Measurements from ENCODE around the gene INAFM2.

The INAFM2 gene

GRCh38 chr15:40323239-40323952, at the start of gene INAFM2:
TSS of gene INAFM2 (plus strand) at chr15:40323692. CDS start at chr15:40324056, 364 bp downstream.
- DNase-seq (ENCODE audit: low read depth) = peak; percentile 87

- peak; percentile 85 for DNase-seq (ENCODE audit: low read depth)
These were observed 48.9 kb upstream of the INAFM2 start for GRCh38 chr15:40274350-40275274.

- no peak for DNase-seq (ENCODE audit: low read depth)
These were observed 48.0 kb upstream of the INAFM2 start for GRCh38 chr15:40275523-40275922.

DNA sequence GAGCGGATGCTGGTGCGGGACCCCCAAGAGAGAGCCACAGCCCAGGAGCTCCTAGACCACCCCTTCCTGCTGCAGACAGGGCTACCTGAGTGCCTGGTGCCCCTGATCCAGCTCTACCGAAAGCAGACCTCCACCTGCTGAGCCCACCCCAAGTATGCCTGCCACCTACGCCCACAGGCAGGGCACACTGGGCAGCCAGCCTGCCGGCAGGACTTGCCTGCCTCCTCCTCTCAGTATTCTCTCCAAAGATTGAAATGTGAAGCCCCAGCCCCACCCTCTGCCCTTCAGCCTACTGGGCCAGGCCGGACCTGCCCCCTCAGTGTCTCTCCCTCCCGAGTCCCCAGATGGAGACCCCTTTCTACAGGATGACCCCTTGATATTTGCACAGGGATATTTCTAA, 47.5 kb upstream of the INAFM2 start:
- no peak for DNase-seq (ENCODE audit: low read depth)

DNA sequence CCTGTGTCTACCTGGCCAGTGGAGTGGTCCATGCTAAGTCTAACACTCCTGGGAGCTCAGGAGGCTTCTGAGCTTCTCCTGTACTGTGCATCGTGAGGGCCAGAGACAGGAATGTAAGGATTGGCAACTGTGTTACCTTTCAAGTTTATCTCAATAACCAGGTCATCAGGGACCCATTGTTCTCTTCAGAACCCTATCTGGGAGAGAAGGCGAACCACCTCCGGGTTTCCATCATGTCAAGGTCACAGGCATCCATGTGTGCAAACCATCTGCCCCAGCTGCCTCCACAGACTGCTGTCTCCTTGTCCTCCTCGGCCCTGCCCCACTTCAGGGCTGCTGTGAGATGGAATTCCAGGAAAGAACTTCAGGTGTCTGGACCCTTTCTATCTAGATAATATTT, 46.6 kb upstream of the INAFM2 start:
- DNase-seq (ENCODE audit: low read depth) = no peak

- DNase-seq (ENCODE audit: low read depth) = no peak
These were observed 46.0 kb upstream of the INAFM2 start for GRCh38 chr15:40277471-40277870.

DNA sequence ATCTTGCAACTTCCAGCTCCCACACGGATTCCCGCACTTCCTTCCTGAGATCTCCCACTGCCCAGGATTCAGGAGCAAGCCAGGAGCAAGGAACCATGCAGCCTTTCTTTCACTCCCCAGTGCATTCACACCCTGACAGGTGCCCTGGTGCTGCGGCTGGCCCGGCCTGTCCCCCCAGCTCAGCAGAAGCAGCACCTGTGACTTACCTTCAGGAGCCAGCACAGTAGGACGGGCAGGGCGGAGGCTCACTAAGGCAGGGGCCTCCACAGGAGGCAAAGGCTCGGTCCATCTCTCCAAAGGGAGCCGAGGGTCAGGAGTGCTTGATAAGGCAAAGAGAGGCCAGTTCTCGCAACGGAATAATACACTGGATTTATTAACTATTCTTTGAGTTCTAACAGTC, 45.5 kb upstream of the INAFM2 start:
- no peak for DNase-seq (ENCODE audit: low read depth)

GRCh38 chr15:40279437-40280141, 43.9 kb upstream of the INAFM2 start:
- peak; percentile 60 for DNase-seq (ENCODE audit: low read depth)

DNA sequence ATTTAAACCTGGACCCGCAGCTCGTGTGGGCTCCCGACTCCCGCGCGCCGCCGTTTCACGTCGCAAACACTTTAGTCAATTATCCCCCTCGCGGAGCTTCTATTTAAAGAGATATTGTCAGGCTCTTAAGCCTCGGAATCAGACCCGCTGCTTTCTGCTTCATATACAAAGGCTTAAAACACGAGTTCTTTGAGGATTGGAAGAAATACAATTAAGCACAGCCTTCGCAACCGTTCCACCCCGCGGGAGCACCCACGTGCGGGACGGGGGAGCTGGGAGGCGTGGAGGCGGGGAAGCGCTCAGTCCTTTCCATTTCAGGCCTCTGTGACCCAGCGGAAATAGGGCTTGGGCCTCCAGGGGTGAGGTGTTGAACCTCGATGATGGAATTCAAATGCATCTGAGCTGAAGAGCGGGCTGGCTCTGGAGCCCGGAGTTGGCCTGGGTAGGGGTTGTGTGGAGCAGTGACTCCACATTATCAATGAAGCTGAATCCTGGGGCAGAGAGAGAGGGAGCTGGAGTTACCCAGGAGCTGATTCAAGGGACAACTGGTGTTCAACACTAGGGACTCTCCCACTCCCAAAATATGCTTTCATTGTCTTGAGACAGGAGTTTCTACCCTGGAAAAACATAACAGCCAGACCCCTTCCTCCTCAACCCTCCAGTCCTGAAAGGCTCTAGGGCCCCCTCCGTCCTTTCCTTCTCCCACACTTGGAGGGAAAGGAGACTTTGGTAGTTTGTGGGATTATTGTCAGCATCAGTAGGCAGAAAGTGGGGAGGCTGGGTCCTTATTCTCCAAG, 43.0 kb upstream of the INAFM2 start:
- no peak for DNase-seq (ENCODE audit: low read depth)

GRCh38 chr15:40281057-40281800, 42.3 kb upstream of the INAFM2 start:
- no peak for DNase-seq (ENCODE audit: low read depth)

DNA sequence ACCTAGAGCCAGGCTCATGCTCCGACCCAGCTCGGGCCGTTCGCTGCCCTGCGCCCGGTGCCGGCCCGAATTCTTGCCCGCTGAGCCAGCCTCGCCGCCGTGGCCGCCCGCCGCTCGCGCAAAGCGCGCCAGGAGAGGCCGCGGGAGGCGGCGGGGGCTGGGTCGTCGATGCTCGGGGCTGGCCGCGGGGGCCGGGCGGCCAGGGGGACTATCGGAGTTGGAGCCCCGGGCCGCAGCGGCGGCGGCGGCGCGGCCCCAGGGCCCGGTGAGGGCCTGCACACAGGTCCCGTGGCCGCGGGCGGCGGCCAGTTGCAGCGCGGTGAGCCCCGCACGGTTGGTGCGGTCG, 41.7 kb upstream of the INAFM2 start:
- DNase-seq (ENCODE audit: low read depth) = no peak

- DNase-seq (ENCODE audit: low read depth) = peak; percentile 29
These were observed 41.2 kb upstream of the INAFM2 start for GRCh38 chr15:40282147-40282868.

DNA sequence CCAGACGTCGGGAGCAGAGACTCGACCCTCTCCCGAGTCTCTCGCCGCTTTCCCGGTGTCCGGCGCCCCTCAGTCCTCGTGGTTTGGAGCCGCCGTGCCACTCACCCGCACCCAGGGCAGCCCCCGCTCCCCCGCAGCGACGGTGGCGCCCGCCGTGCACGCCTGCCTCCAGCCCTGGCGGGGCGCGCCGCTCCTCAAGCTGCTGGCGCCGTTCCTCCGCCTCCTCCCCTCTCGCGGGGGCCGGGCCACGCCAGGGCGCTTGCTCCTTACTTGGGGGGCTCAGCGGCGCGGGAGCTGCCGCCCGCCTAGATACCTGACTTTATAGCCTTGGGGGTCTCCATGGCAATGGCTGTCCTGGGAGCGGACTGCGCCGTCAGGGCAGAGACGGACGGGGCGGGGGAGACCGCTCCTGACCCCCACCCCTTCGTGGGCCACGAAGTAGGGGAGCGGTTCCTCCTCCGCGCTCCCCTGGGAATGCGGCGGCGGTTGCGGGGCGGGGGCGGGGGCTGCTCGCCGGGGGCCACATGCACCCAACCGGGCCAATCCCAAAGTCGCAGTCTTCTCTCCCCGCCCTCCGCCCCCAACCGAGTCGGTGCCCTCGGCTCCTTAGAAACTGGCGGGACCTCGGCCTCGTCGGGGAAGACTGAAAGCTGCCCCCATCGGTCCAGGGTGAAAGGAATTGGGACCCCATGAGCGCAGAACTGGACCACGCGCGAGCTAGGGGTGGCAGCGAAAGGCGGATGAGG, 40.5 kb upstream of the INAFM2 start, which contains the start of gene ANKRD63:
TSS of gene ANKRD63 (minus strand) at position 196 of the 746 bp plus-strand sequence. CDS start 478 bp downstream, outside the sequence.
- no peak for DNase-seq (ENCODE audit: low read depth)

GRCh38 chr15:40283615-40284300, 39.7 kb upstream of the INAFM2 start:
- no peak for DNase-seq (ENCODE audit: low read depth)

- no peak for DNase-seq (ENCODE audit: low read depth)
These were observed 38.3 kb upstream of the INAFM2 start for GRCh38 chr15:40285151-40285550.

DNA sequence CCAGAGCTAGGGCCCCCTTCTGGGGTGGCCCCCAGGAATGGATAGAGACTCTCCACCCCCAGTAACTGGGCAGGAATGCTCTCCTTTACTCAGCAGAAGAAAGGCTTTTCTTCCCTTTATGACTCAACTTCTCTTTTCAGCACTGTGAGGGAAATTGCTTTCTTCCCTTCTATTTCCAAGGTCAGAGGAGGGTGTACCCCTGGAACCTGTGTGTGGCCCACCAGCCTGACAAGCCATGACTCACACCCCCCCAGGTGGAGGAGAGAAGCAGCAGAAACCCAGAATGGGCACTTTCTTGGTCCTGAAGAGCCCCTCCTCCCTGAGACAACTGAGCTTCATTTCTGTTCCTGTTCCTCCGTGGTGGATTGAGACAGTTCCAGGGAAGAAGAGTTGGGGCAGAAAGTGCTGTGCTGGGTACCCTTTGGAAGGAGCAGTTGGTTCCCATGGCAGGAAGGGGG, 37.9 kb upstream of the INAFM2 start:
- DNase-seq (ENCODE audit: low read depth) = no peak

GRCh38 chr15:40286061-40286532, 37.4 kb upstream of the INAFM2 start:
- no peak for DNase-seq (ENCODE audit: low read depth)

DNA sequence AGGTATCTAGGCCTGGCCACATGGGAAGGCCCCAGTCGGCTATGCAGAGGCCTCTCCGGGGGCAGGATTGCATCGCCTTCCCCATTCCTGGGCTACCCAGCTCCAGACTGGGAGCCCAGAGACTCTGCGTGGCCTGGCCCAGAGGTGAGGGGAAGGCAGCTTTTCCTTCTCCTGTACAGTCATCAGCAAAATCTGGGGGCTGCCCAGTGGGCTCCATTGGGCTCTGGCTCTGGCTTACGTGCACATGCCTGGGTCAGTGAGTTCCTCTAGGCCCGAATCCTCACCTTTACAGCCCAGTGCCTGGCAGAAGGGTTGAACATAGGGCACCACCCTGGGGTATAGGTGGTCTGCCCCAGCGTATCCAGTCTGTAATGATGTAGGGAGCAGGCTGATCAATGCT, 36.7 kb upstream of the INAFM2 start:
- no peak for DNase-seq (ENCODE audit: low read depth)

DNA sequence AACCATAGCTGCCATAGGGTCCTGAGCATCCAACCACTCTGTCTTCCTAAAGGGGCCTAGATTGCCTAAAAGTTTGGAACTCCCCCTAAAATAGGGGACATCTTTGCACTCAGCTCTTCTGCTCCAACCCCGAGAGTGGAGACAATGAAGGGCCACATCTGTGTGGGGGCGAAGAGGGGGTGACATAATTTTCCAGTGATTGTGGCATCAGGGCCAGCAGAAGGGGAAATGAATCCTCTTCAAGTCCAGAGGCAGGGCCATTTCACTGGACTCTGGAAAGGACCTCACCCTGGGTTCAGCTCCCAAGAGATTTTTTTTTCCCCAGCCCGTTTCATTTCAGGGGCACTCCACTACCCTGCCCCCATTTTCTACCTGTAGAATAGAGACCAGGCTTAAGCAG, 36.0 kb upstream of the INAFM2 start:
- no peak for DNase-seq (ENCODE audit: low read depth)
